Left ventricle myocardium inferior (tissue), 1 donor: ENCODE results near the gene LDB1. TPM values are rescaled to one million over a fixed set of nuclear protein-coding genes. Genes with fewer than 3 reads are reported as not detected.

Experiments used
- DNase-seq: peaks from one replicate; pipeline ENCODE4 v3.0.0-alpha.2; 2020
- H3K27ac ChIP-seq: fragments of 200-600 bp; replicated peaks from 2 replicates; pipeline ENCODE4 v1.8.0; 2021
- H3K27me3 ChIP-seq: fragments of 200-600 bp; 2 replicates; pipeline ENCODE4 v1.8.0; 2021; ENCODE audit warnings: low read depth
- H3K36me3 ChIP-seq: fragments of 200-600 bp; 2 replicates; pipeline ENCODE4 v1.8.0; 2021
- H3K4me1 ChIP-seq: fragments of 200-600 bp; 2 replicates; pipeline ENCODE4 v1.8.0; 2021
- H3K4me3 ChIP-seq: fragments of 200-600 bp; 2 replicates; pipeline ENCODE4 v1.8.0; 2021; ENCODE audit warnings: mild to moderate bottlenecking, moderate library complexity
- H3K9me3 ChIP-seq: fragments of 200-600 bp; replicated peaks from 2 replicates; pipeline ENCODE4 v1.8.0; 2021
- CTCF ChIP-seq: fragments of 200-600 bp; IDR thresholded peaks from 2 replicates; pipeline ENCODE4 v1.8.0; 2021; ENCODE audit warnings: antibody characterized with exemption, mild to moderate bottlenecking, borderline replicate concordance
- intact Hi-C: fragments of 100-400 bp; cut with micrococcal nuclease; formaldehyde crosslinking; loops from one replicate; pipeline ENCODE4 v1.11.0; 2022
- total RNA-seq: library from RNA; stranded (reverse); fragmentation: NEBNext Ultra II Directional; extraction: Animal tissue kit (Norgen Biotek cat#: 25700); gene quantifications from one replicate; pipeline ENCODE4 v1.2.1, GENCODE V29; 2021
- donor health status: DM: no; HTN: yes; CAD: no; lungs with severe emphysema.

LDB1 gene
- total RNA-seq, 1 donor from 2014 or later, result 52.2 TPM

GRCh38 chr10:102090772-102091171 is 29.4 kb downstream of the LDB1 start:
- no peak overlapping the region for H3K4me3 ChIP-seq
- no peaks in the 10 kb centered on the region for H3K9me3 ChIP-seq
- H3K4me1 ChIP-seq, result peaks cover 9% of the 10 kb centered on the region
- H3K36me3 ChIP-seq, result no peaks in the 10 kb centered on the region
- intact Hi-C loops, result no loop called here
- no peak overlapping the region for H3K27ac ChIP-seq
- DNase-seq, result no peak
- H3K27me3 ChIP-seq, result no peaks in the 10 kb centered on the region
- TF ChIP-seq CTCF, result no peak

- H3K27me3 ChIP-seq, result no peaks in the 10 kb centered on the region
- no peak for TF ChIP-seq CTCF
Measured at GRCh38 chr10:102086196-102086595, 34.0 kb downstream of the LDB1 start.

GRCh38 chr10:102085336-102085735 is 34.8 kb downstream of the LDB1 start:
- no peak overlapping the region for H3K4me3 ChIP-seq
- no peak for TF ChIP-seq CTCF

More at GRCh38 chr10:102086196-102086595, 34.0 kb downstream of the LDB1 start:
- intact Hi-C loops, result no loop called here
- no peaks in the 10 kb centered on the region for H3K36me3 ChIP-seq
- peaks cover 9% of the 10 kb centered on the region for H3K4me1 ChIP-seq
- H3K27ac ChIP-seq, result no peak overlapping the region
- DNase-seq, result no peak
- no peaks in the 10 kb centered on the region for H3K9me3 ChIP-seq
- H3K4me3 ChIP-seq, result no peak overlapping the region

GRCh38 chr10:102083541-102083940 is 36.6 kb downstream of the LDB1 start:
- Histone ChIP-seq H3K27me3 (no peaks in the 10 kb centered on the region), H3K4me3 (no peak overlapping the region), H3K27ac (no peak overlapping the region), H3K36me3 (no peaks in the 10 kb centered on the region), H3K4me1 (no peaks in the 10 kb centered on the region), H3K9me3 (no peaks in the 10 kb centered on the region)
- intact Hi-C loops, result no loop called here
- no peak for TF ChIP-seq CTCF
- DNase-seq, result no peak

More at GRCh38 chr10:102085336-102085735, 34.8 kb downstream of the LDB1 start:
- DNase-seq, result no peak
- intact Hi-C loops, result no loop called here
- Histone ChIP-seq H3K9me3 (no peaks in the 10 kb centered on the region), H3K27ac (no peak overlapping the region), H3K36me3 (no peaks in the 10 kb centered on the region), H3K4me1 (peaks cover 3% of the 10 kb centered on the region), H3K27me3 (no peaks in the 10 kb centered on the region)

GRCh38 chr10:102072673-102073527 is 47.3 kb downstream of the LDB1 start:
- no peaks in the 10 kb centered on the region for H3K9me3 ChIP-seq
- H3K36me3 ChIP-seq, result no peaks in the 10 kb centered on the region
- H3K4me3 ChIP-seq, result no peak overlapping the region
- intact Hi-C loops, result no loop called here
- no peaks in the 10 kb centered on the region for H3K27me3 ChIP-seq
- TF ChIP-seq CTCF, result peak; percentile 94
- H3K4me1 ChIP-seq, result peaks cover 15% of the 10 kb centered on the region
- DNase-seq, result peak; percentile 79
- H3K27ac ChIP-seq, result no peak overlapping the region
